Activated CD4-positive, alpha-beta T cell treated with anti-CD3 and anti-CD28 coated beads, Interleukin-2, amount 50 U/mL, for 24 hours (primary cell): ENCODE measurements around the gene UPK3B.
"Not testable (repeated sequence)": the region's sequence is repeated elsewhere in the genome, so short reads cannot be mapped to it uniquely, and the experiment has no call there.

Experiments used
- DNase-seq, 2 donors: peaks; one replicate each; pipeline ENCODE4 v3.0.0-alpha.2; 2020; ENCODE audit warnings: low read depth in 1 of 2, low spot score in 1 of 2

Gene UPK3B

DNA sequence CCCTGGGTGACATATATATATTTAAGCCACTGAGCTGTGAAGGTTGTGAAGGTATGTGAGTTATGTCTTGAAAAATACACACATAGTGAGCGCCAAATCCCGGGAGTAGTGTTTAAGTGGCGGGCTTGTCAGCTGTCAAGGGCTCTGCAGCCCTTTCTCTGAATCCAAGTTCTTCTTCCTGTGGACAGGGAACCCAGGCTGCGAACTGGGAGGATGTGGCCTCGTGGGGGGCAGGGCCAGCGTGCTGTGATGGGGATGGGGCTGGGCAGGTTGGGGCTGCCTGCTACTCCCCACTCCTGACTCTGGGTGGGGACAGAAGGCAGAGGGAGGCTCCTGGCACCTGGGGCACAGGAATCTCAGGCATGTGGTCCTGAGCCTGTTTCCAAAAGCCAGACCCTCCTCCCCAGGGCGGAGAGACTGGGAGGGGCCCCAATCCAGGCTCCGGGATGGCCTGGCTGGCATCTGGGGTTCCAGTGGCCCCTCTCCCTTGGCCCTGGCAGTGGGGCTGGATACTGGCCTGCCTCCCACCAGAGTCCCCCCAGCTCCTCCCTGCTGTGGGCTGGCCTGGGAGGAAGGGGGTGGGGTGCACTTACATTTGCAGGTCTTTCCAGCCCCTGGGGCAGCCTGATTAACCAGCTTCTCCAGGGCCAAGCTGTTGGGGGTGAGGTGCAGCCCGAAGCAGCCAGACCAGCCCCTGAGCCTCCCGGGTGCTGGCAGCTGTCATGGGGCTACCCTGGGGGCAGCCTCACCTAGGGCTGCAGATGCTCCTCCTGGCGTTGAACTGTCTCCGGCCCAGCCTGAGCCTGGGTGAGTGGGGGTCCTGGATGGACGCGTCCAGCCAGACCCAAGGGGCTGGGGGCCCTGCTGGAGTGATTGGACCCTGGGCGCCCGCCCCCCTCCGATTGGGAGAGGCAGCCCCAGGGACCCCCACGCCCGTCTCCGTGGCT is at the start of gene UPK3B:
UPK3B (plus strand) TSS at position 622 of the 947 bp plus-strand sequence; CDS start at position 723, 101 bp downstream.
- no peak for DNase-seq

DNA sequence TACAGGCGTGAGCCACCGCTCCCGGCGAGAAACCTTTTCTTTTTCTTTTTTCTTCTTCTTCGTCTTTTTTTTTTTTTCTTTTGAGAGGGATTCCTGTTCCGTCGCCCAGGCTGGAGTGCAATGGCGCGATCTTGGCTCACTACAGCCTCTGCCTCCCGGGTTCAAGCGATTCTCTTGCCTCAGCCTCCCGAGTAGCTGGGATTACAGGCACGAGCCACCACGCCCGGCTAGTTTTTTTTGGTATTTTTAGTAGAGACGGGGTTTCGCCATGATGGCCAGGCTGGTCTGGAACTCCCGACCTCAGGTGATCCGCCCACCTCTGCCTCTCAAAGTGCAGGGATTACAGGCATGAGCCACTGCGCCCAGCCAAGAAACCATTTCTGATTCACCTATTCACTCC is 49.6 kb upstream of the UPK3B start:
- not testable (repeated sequence) for DNase-seq

DNA sequence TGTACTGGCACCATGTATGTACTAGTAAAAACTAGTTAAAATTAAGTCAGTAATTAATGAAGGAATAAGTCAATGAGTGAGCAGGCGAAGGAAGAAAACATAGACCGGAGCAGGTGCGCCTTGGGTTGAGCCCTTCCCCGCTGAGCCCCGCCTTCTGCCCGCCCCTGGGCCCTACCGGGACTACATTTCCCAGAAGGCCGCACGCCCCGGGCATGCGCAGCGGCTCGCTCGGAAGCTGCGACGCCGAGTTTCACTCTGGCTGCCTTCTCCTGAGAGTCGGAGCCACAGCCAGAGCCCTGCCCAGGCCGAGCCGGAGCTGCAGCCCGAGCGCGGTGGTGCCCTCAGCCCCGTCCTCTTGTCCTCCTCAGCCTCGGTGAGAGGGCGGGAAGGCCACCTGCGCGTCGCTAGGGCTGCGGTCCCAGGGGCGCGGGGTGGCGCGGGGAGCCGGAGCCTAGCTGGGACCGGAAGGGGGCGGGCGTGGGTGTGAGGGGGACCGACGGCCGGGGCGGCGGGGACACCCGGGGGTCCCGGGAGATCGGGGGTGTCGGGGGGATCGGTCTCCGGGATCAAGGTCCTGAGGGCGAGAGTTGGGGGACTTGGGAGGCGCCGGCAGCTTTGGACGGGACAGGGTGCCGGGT is 48.8 kb upstream of the UPK3B start, which contains the start of gene DTX2:
DTX2 (plus strand) TSS at position 246 of the 638 bp plus-strand sequence. CDS start 18,801 bp downstream, outside the sequence.
- peak in 1 of 2 donors; percentile 55 for DNase-seq

DNA sequence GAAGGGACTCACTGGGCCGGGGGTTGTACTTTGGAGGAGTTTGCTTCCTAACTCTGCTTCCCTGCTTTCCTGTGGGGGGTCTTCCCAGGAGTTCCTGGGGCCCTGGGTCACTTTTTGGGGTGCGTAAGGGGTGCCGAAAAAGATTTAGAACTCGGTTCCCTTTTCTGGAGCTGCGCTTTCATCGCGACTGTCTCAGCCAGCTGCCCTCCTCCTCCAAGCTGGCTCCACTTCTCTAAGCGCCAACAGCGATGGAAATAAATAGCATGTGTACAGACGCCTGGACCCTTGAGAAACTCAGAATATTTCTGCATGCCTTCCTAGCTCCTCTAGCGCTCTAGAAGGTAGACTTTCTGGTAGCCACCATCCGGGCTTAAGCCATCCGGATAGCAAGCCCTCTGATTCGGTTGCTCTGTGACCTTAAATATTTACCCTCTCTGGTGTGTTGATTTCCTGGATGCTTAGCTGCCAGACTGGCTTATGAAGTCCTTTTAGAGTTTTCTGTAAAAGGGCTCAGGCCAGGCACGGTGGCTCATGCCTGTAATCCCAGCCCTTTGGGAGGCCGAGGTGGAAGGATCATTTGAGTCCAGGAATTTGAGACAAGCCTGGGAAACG is 48.0 kb upstream of the UPK3B start:
- DNase-seq, result not testable (repeated sequence)

DNA sequence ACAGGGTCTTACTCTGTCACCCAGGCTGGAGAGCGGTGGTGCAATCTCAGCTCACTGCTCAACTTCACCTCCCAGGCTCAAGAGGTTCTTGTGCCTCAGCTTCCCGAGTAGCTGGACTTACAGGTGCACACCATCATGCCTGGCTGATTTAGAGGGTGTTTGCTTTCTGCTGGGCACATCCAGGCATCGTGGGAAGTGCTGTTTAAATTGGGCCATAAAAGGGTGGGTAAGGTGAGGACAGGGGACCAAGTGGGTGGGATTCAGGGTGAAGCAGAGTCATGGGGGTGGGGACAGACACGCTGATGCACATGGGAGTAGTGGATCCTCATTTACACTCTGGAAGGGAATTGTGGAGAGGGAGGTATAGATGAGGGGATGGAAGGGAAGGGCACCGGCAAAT is 45.4 kb upstream of the UPK3B start:
- not testable (repeated sequence) for DNase-seq

DNA sequence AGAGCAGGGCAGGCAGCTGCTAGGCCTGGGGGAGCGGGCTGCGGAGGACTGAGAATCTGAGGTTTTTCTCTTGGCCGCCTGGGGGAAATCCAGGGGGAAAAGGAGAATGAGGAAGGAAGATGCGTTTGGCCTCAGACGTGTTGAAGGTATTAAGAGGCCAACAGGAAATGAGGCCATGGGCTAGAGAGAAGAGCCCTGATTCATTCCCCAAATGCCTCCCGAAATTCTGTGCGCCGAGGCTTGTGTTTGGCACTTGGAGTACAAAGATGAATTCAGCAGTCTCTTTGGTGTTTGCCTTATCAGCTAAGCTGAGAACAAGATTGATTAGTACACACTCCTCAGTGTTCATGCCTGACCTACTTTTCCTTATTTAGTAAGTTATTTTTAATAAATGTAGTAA is 44.4 kb upstream of the UPK3B start:
- DNase-seq, result not testable (repeated sequence)

DNA sequence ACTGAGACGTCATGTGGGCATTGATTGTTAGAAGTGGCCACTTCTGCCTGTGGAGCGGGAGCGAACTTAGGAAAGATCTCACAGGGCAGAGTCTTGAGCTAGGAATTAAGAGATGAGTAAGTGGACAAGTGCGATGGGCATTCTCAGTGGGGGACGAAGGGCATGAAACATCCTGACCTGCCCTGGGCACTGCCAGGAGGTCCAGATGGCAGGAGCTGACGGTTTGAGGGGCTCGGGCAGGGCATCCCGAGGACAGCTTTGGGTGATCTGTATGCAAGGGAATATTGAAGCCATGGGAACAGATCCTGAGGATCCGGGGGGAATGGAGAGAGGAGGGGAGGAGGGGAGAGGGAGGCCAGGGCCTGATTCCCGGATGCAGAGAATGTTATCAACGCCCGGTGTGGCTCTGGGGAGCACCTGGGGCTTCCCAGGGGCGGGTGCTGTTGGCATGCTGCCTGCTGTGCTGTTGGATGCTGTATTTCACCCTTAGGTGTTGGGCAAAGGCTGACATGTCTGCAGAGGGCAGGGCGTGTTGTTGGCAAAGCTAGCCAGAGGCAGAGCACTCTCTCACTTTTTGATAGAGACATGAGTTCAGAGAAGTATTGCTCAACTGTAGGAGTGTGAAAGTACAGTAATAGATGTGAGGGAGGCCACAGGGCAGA is 42.5 kb upstream of the UPK3B start:
- DNase-seq, result not testable (repeated sequence)

DNA sequence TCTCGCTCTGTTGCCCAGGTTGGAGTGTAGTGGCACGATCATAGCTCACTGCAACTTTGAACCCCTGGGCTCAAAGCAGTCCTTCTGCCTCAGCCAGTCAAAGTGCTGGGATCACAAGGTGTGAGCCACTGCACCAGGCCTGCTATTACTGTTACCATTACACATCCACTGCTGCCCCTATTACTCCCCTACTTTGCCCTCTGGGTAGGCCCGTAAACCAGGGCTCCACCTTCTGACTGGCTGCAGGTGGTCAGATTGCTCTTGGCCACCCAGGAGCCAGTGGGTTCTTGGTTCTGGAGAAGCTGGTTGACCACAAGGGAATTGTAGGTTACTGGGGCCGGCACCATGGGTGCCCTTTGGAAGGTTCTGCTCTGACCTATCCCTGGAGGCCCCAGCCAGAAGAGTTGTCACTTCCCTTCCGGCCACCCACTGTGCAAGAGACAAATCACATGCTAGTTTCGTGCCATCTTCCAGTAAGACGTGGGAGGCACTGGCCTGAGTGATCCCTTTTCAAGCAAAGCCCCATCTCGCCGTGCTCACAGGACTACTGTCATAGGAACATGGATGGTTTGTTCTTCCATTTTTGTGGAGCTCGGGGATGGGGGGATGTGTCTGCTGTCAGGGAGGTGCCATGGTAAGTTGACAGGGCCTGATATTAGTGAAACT is 38.7 kb upstream of the UPK3B start:
- not testable (repeated sequence) for DNase-seq

DNA sequence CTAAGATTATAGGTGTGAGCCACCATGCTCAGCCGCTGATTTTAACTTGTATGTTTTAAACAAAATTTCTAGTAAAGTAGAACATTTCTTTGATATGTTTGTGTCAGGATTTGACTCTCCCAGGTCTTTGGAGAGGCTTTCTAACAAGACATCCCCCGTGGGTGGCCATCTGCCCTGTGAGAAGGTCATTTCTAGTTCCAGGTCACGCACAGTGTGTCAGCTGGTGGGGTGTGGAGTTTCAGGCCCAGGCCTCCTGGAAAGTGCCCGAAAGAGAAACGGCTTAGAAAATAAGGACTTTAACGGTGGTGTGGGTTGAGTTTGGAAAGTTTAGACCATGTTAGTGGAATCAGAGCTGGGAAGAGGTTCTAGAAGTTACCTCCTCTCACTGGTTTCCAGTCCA is 37.3 kb upstream of the UPK3B start:
- DNase-seq, result not testable (repeated sequence)

DNA sequence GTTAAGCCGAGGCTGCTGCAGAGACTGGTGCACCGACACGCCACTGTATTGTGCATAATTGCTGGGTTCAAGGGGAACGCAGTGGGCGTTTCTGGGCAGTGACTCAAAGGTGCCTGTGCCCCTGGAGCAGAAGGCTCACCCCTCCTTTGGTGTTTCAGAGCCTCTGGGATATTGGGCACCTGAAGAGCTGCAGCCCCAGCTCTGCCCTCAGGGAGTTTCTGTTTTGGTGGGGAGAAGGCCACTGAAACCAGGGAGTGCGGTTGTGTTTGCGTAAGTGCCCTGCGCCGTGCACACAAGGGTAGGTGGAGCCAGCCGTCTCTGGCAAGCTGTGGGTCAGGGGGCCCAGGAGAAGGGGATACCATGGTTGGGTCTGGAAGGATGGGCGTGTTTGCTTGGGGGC is 34.1 kb upstream of the UPK3B start:
- not testable (repeated sequence) for DNase-seq

DNA sequence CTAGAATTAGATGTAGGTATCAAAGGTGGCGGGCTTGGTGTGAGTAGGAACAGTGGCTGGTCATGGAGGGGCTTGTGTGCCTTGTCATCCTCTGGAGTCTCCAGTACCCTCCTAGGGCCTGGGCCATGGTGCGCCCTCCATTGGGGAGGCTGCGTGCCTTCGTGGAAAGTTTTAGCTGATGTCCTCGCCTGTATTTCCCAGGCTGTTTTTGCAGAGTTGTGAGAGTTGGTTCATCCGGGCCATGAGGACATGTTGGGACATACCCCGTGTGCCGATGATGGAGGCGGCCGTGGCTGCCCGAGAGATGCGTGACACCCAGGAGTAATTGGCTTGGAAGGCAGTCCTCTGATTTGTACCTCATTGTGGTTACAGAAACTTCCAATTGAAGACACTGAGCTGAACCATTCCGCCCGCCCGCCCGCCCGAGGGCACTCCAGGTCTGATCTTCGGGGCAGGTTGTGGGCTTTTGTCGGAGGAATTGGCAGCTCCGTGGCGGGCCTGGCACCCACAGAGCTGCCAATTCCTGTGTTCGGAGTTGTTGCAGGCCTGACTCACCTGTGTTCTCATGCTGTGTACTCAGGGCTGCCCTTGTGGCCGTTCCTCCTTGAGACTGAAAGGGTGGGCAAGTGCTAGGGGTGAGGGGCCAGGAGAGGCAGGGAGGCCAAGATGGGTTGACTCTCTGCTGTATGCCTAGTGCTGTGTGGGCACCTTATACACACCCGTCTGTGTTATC is 33.4 kb upstream of the UPK3B start:
- not testable (repeated sequence) for DNase-seq

DNA sequence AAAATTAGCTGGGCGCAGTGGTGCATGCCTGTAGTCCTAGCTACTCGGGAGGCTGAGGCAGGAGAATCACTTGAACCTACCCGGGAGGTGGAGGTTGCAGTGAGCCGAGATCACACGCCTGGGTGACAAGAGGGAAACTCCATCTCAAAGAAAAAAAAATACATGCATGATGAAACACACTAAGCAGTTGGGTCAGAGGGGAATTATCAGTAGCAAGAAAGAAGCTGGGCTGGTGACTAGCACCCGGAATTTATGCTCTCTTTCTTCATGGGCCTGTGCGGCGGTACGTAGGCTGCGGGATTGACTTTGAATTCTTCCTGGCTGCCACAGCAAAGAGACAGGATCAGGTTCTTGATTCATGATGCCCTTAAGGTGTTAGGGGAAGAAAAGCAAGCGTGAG is 30.7 kb upstream of the UPK3B start:
- not testable (repeated sequence) for DNase-seq

DNA sequence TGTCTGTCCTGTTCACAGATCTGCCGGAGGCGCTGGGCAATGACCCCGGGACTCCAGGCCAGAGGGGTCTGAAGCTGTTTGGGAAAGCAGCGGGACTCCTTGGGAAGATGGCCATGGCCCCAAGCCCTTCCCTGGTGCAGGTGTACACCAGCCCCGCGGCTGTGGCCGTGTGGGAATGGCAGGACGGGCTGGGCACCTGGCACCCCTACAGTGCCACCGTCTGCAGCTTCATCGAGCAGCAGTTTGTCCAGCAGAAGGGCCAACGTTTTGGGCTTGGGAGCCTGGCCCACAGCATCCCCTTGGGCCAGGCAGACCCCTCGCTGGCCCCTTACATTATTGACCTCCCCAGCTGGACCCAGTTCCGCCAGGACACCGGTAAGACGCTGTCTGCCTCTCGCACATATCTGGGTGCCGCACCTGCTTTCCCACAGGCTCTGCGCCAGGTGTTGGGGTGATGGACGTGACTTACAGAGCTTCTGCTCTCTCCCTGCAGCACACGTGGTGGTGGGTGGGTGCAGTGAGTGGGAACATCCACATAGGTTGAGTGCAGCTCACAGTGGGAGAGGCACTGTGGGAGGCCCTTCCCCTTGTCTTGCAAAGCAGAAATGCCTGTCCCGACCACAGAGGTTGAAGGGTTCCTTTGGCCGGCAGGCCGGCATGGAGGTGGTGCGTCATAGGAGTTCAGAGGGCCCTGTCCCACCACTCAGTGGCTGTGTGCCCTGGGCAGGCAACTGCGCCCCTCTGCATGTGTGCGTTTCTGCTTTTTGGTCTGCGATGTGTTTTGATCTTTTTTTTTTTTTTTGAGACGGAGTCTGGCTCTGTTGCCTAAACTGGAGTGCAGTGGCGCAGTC is 29.7 kb upstream of the UPK3B start:
- not testable (repeated sequence) for DNase-seq

DNA sequence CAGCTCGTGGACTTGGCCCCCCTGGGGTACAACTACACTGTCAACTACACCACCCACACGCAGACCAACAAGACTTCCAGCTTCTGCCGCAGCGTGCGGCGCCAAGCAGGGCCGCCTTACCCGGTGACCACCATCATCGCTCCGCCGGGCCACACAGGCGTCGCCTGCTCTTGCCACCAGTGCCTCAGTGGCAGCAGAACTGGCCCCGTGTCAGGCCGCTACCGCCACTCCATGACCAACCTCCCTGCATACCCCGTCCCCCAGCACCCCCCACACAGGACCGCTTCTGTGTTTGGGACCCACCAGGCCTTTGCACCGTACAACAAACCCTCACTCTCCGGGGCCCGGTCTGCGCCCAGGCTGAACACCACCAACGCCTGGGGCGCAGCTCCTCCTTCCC is 27.7 kb upstream of the UPK3B start:
- DNase-seq, result not testable (repeated sequence)

DNA sequence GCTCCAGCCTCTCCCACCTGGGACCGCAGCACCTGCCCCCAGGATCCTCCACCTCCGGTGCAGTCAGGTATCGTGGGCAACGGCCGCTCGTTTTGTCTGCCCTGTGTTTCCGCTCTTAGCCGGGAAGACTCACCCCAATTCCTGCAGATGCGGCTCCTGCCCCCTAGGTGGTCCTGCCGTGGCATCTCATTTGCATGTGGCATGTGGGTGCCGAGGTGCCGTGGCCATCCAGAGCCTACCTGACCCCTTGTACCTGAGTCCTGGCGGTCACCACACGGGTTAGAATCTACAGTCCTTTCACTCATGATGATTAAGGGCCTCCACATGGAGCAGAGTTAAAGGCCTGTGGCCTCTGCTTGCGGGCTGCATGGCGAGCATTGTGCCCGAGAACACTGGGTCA is 27.3 kb upstream of the UPK3B start:
- not testable (repeated sequence) for DNase-seq

DNA sequence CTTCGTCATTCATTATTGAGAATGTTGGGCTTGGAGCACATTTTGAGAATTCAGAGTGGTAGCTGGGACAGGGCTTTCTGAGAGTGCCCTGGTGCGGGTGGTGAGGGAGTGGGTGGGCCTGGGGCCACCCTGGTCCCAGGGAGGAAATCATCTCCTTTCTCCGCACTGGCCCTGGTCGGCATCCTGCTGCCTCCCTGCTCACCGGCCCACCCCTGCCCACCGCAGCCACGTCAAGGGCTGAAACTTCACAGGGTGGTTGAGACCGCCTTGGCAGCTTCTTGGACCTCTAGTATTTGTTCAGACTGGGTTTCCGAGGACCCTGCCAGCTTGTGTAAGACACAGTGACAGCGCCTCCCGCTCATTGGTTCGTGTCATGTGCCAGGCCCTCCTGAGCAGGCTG is 25.9 kb upstream of the UPK3B start:
- DNase-seq, result not testable (repeated sequence)

DNA sequence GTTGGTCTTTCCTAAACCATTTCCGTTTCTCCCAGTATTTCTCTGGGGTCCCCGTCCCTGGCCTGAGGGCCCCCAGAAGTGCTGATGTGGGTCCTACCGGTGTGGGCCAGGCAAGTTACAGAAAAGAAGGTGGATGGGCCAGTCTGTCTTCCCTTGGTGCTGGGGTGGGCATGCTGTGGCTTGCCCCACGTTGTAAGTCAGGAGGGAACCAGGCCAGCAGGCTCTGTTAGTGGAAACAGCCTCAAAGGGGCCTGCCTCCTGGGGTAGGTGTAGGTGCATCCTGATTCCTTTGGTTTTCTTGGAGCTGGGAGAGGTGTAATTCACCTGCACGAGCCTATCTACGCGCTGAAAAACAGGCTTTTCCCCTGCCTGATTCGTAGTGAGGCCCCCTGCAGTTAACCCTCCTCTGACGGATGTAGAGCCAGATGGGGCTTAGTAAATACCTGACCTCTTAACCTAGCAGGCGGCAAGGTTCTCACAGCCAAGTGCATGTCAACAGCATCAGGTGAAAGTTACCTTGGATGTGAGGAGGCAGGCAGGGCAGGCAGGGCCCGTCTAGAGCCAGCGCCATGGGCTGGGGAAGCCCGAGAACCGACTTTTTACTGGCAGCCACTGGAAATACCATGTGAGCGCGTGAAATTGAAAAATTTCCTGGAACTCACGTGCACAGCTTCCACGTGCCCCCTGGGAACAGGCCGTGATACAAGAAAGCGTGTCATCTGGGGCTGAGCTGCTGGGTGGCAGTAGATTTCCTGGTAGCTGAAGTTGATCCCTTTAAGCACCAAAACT is 24.3 kb upstream of the UPK3B start:
- not testable (repeated sequence) for DNase-seq

DNA sequence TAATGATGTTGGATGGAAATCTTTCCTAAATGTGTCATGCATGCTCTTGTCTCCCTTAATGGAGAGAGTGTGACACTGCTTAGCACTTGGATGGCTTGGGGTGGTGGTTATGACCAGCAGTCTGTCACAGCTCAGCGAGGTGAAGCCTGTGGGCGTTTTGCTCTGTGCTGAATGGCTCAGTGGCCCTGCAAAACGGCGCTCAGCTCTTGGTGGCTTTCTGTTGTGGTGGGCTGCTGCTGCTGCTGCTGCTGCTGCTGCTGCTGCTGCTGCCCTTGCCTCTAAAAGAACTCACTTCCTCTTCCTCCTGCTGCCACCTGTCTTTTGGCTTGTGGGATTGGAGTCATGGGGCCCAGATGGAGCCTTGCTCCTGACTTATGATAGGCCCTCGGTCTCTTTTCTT is 23.7 kb upstream of the UPK3B start:
- not testable (repeated sequence) for DNase-seq
